ENCODE data around the gene CELA3A. TPM values are rescaled to one million over a fixed set of nuclear protein-coding genes. Genes with fewer than 3 reads are reported as not detected.

Gene CELA3A
- total and polyA plus RNA-seq, 2 of the 13 experiments (the other 11 are each of a cell fraction or from before 2014, with no cell fraction given) = 0.09 TPM; not detected in 1

DNA sequence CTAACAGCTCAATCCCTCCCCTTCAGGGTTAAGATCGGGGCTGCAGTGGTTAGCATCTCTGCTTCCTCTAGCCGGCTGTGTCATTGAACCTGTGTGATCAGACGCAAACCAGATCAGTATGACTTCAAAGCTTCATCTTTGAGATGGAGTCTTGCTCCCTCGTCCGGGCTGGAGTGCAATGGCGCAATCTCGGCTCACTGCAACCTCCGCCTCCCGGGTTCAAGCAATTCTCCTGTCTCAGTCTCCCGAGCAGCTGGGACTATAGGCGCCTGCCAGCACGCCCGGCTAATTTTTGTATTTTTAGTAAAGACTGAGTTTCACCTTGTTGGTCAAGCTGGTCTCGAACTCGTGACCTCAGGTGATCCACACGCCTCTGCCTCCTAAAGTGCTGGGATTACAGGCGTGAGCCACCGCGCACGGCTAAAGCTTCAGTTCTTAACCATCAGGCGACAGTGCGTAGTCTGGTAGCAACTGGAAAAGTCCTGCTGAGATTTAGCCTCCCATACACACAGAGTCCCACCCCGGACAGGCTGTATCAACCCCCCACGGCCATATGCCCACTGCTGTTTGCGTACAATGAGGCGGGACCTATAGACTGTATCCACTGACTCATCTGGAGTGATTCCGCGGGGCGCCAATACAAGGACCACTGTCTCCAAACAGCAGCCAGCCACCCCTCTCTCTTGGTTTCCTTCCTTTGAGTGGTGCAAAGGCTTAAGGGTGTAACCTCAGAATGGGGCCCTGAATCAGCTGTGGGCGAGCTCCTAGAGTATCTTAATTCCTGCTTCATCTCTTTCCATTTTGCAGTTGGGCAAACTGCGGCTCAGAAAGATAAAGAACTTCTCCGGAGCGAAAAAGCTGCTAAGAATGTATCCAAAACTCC, 23.3 kb downstream of the CELA3A start (continued):
- TF ChIP-seq ARID2 (CRISPR knock-in tag; IDR thresholded peaks at IDR 0.05; ENCODE audit: borderline replicate concordance) (0 out of 2 replicates have a peak, but pooled peaks have one; percentile 62), ZNF570 (CRISPR knock-in tag; IDR thresholded peaks at IDR 0.05; ENCODE audit: borderline replicate concordance) (no peak), RXRA (CRISPR knock-in tag; IDR thresholded peaks at IDR 0.05) (no peak; the same call in 1 of the 2 replicates), ZNF30 (CRISPR knock-in tag; IDR thresholded peaks at IDR 0.05) (no peak), KLF9 (CRISPR knock-in tag; IDR thresholded peaks at IDR 0.05; ENCODE audit: low read depth) (no peak; the same call in 1 of the 2 replicates), RAD21 (CRISPR knock-in tag; IDR thresholded peaks at IDR 0.05) (no peak), NONO (IDR thresholded peaks at IDR 0.05) (no peak), NONO (CRISPR knock-in tag; conservative IDR thresholded peaks at IDR 0.05) (no peak), ZNF572 (CRISPR knock-in tag; IDR thresholded peaks at IDR 0.05) (no peak), ZNF552 (CRISPR knock-in tag; IDR thresholded peaks at IDR 0.05; ENCODE audit: borderline replicate concordance) (no peak)
- TF ChIP-seq, protein P1, sequence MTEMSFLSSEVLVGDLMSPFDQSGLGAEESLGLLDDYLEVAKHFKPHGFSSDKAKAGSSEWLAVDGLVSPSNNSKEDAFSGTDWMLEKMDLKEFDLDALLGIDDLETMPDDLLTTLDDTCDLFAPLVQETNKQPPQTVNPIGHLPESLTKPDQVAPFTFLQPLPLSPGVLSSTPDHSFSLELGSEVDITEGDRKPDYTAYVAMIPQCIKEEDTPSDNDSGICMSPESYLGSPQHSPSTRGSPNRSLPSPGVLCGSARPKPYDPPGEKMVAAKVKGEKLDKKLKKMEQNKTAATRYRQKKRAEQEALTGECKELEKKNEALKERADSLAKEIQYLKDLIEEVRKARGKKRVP (CRISPR knock-in tag; IDR thresholded peaks at IDR 0.05) = no peak
- TF ChIP-seq, protein P2, sequence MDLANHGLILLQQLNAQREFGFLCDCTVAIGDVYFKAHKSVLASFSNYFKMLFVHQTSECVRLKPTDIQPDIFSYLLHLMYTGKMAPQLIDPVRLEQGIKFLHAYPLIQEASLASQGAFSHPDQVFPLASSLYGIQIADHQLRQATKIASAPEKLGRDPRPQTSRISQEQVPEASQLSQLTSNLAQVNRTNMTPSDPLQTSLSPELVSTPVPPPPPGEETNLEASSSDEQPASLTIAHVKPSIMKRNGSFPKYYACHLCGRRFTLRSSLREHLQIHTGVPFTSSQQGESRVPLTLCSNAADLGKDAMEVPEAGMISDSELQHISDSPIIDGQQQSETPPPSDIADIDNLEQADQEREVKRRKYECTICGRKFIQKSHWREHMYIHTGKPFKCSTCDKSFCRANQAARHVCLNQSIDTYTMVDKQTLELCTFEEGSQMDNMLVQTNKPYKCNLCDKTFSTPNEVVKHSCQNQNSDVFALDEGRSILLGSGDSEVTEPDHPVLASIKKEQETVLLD (CRISPR knock-in tag; IDR thresholded peaks at IDR 0.05; ENCODE audit: low read depth) = no peak
- TF ChIP-seq, protein P3, sequence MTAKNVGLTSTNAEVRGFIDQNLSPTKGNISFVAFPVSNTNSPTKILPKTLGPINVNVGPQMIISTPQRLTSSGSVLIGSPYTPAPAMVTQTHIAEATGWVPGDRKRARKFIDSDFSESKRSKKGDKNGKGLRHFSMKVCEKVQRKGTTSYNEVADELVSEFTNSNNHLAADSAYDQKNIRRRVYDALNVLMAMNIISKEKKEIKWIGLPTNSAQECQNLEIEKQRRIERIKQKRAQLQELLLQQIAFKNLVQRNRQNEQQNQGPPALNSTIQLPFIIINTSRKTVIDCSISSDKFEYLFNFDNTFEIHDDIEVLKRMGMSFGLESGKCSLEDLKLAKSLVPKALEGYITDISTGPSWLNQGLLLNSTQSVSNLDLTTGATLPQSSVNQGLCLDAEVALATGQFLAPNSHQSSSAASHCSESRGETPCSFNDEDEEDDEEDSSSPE (CRISPR knock-in tag; IDR thresholded peaks at IDR 0.05) = no peak
- TF ChIP-seq, protein P4, sequence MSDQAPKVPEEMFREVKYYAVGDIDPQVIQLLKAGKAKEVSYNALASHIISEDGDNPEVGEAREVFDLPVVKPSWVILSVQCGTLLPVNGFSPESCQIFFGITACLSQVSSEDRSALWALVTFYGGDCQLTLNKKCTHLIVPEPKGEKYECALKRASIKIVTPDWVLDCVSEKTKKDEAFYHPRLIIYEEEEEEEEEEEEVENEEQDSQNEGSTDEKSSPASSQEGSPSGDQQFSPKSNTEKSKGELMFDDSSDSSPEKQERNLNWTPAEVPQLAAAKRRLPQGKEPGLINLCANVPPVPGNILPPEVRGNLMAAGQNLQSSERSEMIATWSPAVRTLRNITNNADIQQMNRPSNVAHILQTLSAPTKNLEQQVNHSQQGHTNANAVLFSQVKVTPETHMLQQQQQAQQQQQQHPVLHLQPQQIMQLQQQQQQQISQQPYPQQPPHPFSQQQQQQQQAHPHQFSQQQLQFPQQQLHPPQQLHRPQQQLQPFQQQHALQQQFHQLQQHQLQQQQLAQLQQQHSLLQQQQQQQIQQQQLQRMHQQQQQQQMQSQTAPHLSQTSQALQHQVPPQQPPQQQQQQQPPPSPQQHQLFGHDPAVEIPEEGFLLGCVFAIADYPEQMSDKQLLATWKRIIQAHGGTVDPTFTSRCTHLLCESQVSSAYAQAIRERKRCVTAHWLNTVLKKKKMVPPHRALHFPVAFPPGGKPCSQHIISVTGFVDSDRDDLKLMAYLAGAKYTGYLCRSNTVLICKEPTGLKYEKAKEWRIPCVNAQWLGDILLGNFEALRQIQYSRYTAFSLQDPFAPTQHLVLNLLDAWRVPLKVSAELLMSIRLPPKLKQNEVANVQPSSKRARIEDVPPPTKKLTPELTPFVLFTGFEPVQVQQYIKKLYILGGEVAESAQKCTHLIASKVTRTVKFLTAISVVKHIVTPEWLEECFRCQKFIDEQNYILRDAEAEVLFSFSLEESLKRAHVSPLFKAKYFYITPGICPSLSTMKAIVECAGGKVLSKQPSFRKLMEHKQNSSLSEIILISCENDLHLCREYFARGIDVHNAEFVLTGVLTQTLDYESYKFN (CRISPR knock-in tag; conservative IDR thresholded peaks at IDR 0.05) = 0 out of 2 replicates have a peak, but pooled peaks have one; percentile 7
- TF ChIP-seq, protein P5, sequence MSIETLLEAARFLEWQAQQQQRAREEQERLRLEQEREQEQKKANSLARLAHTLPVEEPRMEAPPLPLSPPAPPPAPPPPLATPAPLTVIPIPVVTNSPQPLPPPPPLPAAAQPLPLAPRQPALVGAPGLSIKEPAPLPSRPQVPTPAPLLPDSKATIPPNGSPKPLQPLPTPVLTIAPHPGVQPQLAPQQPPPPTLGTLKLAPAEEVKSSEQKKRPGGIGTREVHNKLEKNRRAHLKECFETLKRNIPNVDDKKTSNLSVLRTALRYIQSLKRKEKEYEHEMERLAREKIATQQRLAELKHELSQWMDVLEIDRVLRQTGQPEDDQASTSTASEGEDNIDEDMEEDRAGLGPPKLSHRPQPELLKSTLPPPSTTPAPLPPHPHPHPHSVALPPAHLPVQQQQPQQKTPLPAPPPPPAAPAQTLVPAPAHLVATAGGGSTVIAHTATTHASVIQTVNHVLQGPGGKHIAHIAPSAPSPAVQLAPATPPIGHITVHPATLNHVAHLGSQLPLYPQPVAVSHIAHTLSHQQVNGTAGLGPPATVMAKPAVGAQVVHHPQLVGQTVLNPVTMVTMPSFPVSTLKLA (IDR thresholded peaks at IDR 0.05) = no peak
- TF ChIP-seq, protein P6, sequence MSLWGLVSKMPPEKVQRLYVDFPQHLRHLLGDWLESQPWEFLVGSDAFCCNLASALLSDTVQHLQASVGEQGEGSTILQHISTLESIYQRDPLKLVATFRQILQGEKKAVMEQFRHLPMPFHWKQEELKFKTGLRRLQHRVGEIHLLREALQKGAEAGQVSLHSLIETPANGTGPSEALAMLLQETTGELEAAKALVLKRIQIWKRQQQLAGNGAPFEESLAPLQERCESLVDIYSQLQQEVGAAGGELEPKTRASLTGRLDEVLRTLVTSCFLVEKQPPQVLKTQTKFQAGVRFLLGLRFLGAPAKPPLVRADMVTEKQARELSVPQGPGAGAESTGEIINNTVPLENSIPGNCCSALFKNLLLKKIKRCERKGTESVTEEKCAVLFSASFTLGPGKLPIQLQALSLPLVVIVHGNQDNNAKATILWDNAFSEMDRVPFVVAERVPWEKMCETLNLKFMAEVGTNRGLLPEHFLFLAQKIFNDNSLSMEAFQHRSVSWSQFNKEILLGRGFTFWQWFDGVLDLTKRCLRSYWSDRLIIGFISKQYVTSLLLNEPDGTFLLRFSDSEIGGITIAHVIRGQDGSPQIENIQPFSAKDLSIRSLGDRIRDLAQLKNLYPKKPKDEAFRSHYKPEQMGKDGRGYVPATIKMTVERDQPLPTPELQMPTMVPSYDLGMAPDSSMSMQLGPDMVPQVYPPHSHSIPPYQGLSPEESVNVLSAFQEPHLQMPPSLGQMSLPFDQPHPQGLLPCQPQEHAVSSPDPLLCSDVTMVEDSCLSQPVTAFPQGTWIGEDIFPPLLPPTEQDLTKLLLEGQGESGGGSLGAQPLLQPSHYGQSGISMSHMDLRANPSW (CRISPR knock-in tag; IDR thresholded peaks at IDR 0.05; ENCODE audit: borderline replicate concordance) = no peak
